Measurements from ENCODE around the gene C1orf141. TPM values are rescaled to one million over a fixed set of nuclear protein-coding genes. Genes with fewer than 3 reads are reported as not detected.

Gene C1orf141
- total and polyA plus RNA-seq, 4 donors: not detected

DNA sequence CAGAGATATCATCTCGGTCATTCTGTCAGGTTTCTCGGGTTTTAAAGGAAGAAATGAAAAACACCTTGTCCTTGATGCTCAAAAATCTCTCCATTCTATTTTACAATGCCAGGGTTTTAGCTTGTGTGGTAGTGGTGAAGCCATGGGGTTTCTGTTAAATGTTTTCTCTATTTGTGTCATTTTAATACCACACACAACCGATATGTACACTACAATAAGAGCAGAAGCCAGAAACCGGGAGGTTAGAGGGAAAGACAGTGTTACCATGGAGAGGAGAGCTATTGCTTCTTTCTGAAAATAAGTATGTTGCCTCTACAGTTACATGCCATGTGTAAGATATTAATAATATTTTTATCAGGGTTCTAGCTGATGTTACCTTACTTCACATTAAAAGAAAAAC is 83.6 kb downstream of the C1orf141 start:
- Histone ChIP-seq H3K36me3 (ENCODE audit: control insufficient read depth in 4 of 4, insufficient read depth in 3 of 4, low read depth in 1 of 4, low read length in 3 of 4) (peaks cover 2 to 38% (median 26%) of the 10 kb centered on the region in 4 donors), H3K9ac (ENCODE audit: low read depth in 1 of 2, low read length in 2 of 2) (no peak overlapping the region), H3K4me1 (ENCODE audit: control insufficient read depth in 4 of 4, insufficient read depth in 4 of 4, low read length in 3 of 4) (peaks cover 2 to 28% (median 20%) of the 10 kb centered on the region in 4 donors), H3K9me3 (ENCODE audit: control insufficient read depth in 4 of 4, low read length in 3 of 4) (no peaks in the 10 kb centered on the region), H3K27me3 (ENCODE audit: control insufficient read depth in 4 of 4, insufficient read depth in 4 of 4, low read length in 3 of 4) (no peaks in the 10 kb centered on the region), H3K27ac (ENCODE audit: low read depth in 1 of 2, low read length in 2 of 2) (no peak overlapping the region), H3K4me3 (ENCODE audit: low read depth in 1 of 3, low read length in 3 of 3) (no peak overlapping the region)
- TF ChIP-seq, protein P1, sequence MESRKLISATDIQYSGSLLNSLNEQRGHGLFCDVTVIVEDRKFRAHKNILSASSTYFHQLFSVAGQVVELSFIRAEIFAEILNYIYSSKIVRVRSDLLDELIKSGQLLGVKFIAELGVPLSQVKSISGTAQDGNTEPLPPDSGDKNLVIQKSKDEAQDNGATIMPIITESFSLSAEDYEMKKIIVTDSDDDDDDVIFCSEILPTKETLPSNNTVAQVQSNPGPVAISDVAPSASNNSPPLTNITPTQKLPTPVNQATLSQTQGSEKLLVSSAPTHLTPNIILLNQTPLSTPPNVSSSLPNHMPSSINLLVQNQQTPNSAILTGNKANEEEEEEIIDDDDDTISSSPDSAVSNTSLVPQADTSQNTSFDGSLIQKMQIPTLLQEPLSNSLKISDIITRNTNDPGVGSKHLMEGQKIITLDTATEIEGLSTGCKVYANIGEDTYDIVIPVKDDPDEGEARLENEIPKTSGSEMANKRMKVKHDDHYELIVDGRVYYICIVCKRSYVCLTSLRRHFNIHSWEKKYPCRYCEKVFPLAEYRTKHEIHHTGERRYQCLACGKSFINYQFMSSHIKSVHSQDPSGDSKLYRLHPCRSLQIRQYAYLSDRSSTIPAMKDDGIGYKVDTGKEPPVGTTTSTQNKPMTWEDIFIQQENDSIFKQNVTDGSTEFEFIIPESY (IDR thresholded peaks at IDR 0.05): no peak
- 69% methylated on average over 4 of the region's 4 CpGs for WGBS
- no peak for DNase-seq (ENCODE audit: low spot score)

DNA sequence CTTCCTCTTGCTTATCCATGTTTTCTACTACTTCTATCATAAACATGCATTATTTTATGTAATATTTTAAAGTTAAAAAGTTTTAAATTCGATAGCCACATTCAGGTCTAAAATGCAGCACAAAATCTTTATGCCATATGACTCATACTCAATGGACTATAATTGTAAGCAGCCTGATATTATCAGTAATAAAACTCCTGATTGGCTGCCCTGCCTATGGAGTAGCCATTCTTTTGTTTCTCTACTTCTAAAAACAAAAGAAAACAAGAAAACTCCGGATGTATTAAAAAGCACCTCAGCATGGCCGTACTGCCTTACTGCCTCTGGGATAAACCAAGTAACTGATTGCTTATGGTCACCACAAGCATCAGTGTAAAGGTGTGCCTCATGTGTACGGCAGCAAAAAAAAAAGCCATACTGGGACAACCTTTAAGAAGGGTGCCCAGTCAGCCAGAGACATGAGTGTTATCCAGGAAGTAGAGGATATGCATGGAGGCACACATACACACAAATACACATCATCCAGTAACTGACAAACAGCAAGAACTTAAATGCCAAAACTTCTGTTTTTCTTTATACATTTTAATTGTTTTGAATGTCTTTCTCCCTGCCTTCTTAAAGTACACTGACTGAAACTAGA is 90.0 kb downstream of the C1orf141 start:
- Histone ChIP-seq H3K4me3 (ENCODE audit: low read depth in 1 of 3, low read length in 3 of 3) (no peak overlapping the region), H3K4me1 (ENCODE audit: control insufficient read depth in 4 of 4, insufficient read depth in 4 of 4, low read length in 3 of 4) (peaks cover 0 to 10% (median 4%) of the 10 kb centered on the region in 4 donors), H3K9ac (ENCODE audit: low read depth in 1 of 2, low read length in 2 of 2) (no peak overlapping the region), H3K27ac (ENCODE audit: low read depth in 1 of 2, low read length in 2 of 2) (no peak overlapping the region), H3K27me3 (ENCODE audit: control insufficient read depth in 4 of 4, insufficient read depth in 4 of 4, low read length in 3 of 4) (no peaks in the 10 kb centered on the region), H3K36me3 (ENCODE audit: control insufficient read depth in 4 of 4, insufficient read depth in 3 of 4, low read depth in 1 of 4, low read length in 3 of 4) (peaks cover 5 to 71% (median 53%) of the 10 kb centered on the region in 4 donors), H3K9me3 (ENCODE audit: control insufficient read depth in 4 of 4, low read length in 3 of 4) (no peaks in the 10 kb centered on the region)
- no peak for DNase-seq (ENCODE audit: low spot score)
- TF ChIP-seq NR2F2 (IDR thresholded peaks at IDR 0.05) (no peak), TAF1 (conservative IDR thresholded peaks at IDR 0.05) (no peak), EGR1 (IDR thresholded peaks at IDR 0.05; ENCODE audit: low read depth in 2 of 2) (no peak), RAD21 (IDR thresholded peaks at IDR 0.05) (no peak), SP1 (IDR thresholded peaks at IDR 0.05) (no peak)
- TF ChIP-seq, protein P2, sequence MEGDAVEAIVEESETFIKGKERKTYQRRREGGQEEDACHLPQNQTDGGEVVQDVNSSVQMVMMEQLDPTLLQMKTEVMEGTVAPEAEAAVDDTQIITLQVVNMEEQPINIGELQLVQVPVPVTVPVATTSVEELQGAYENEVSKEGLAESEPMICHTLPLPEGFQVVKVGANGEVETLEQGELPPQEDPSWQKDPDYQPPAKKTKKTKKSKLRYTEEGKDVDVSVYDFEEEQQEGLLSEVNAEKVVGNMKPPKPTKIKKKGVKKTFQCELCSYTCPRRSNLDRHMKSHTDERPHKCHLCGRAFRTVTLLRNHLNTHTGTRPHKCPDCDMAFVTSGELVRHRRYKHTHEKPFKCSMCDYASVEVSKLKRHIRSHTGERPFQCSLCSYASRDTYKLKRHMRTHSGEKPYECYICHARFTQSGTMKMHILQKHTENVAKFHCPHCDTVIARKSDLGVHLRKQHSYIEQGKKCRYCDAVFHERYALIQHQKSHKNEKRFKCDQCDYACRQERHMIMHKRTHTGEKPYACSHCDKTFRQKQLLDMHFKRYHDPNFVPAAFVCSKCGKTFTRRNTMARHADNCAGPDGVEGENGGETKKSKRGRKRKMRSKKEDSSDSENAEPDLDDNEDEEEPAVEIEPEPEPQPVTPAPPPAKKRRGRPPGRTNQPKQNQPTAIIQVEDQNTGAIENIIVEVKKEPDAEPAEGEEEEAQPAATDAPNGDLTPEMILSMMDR (IDR thresholded peaks at IDR 0.05; ENCODE audit: low read depth, low read length, missing input control): no peak
- TF ChIP-seq, protein P3, sequence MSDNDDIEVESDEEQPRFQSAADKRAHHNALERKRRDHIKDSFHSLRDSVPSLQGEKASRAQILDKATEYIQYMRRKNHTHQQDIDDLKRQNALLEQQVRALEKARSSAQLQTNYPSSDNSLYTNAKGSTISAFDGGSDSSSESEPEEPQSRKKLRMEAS (IDR thresholded peaks at IDR 0.05): no peak
- TF ChIP-seq, protein P4, sequence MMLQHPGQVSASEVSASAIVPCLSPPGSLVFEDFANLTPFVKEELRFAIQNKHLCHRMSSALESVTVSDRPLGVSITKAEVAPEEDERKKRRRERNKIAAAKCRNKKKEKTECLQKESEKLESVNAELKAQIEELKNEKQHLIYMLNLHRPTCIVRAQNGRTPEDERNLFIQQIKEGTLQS (IDR thresholded peaks at IDR 0.05): no peak
- TF ChIP-seq, protein P1 (IDR thresholded peaks at IDR 0.05): no peak
- WGBS: 94% methylated on average over 4 of the region's 4 CpGs

DNA sequence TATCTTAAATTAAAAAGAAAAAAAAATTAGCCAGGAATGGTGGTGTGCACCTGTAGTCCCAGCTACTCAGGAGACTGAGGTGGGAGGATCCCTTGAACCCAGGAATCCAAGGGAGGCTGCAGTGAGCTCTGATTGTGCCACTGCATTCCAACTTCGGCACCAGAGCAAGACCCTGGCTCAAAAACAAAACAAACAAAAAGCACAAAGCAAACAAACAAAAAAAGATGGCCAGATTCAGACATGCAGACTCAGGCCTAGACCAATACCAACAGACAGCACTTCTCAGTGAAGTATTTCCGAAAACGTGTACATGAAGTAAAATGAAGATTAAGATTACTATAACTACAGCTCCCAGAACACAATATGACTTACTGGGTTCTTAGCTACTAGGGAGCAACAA is 91.4 kb downstream of the C1orf141 start:
- Histone ChIP-seq H3K27ac (ENCODE audit: low read depth in 1 of 2, low read length in 2 of 2) (no peak overlapping the region), H3K4me3 (ENCODE audit: low read depth in 1 of 3, low read length in 3 of 3) (no peak overlapping the region), H3K4me1 (ENCODE audit: control insufficient read depth in 4 of 4, insufficient read depth in 4 of 4, low read length in 3 of 4) (peaks cover 0 to 10% (median 4%) of the 10 kb centered on the region in 4 donors), H3K27me3 (ENCODE audit: control insufficient read depth in 4 of 4, insufficient read depth in 4 of 4, low read length in 3 of 4) (no peaks in the 10 kb centered on the region), H3K9ac (ENCODE audit: low read depth in 1 of 2, low read length in 2 of 2) (no peak overlapping the region), H3K9me3 (ENCODE audit: control insufficient read depth in 4 of 4, low read length in 3 of 4) (no peaks in the 10 kb centered on the region), H3K36me3 (ENCODE audit: control insufficient read depth in 4 of 4, insufficient read depth in 3 of 4, low read depth in 1 of 4, low read length in 3 of 4) (peaks cover 7 to 73% (median 54%) of the 10 kb centered on the region in 4 donors)
- TF ChIP-seq EGR1 (IDR thresholded peaks at IDR 0.05; ENCODE audit: low read depth in 2 of 2): no peak
- TF ChIP-seq, protein P1 (IDR thresholded peaks at IDR 0.05): no peak
- no peak for TF ChIP-seq SP1 (IDR thresholded peaks at IDR 0.05)
- no peak for TF ChIP-seq YY1 (IDR thresholded peaks at IDR 0.05)
- no peak for TF ChIP-seq HNF4A (conservative IDR thresholded peaks at IDR 0.05)
- TF ChIP-seq HNF4G (IDR thresholded peaks at IDR 0.05): no peak
- no peak for TF ChIP-seq TAF1 (conservative IDR thresholded peaks at IDR 0.05)
- no peak for DNase-seq (ENCODE audit: low spot score)
- 36% methylated on average over 3 of the region's 3 CpGs for WGBS

Measured in liver (tissue), 9 donors.